H1 (cell line): ENCODE data around the gene LKAAEAR1. TPM values are rescaled to one million over a fixed set of nuclear protein-coding genes. Genes with fewer than 3 reads are reported as not detected.

Experiments used
- CBX8 ChIP-seq: fragments of 300-800, 300-1000 bp; sonication (generic); IDR thresholded peaks from 2 replicates; pipeline ENCODE4 v1.7.1; 2016; ENCODE audit warnings: low read depth, low read length, borderline replicate concordance
- RXRA ChIP-seq: IDR thresholded peaks from 2 replicates; pipeline ENCODE4 v1.6.1; 2011; ENCODE audit warnings: low read depth, mild to moderate bottlenecking, low read length, moderate library complexity; ENCODE audit not compliant: insufficient read depth
- polyA plus RNA-seq, 7 experiments: library from polyadenylated mRNA; depleted of rRNA in 3 of 7; stranded (reverse) in 5 of 7; unstranded in 2 of 7; fragments of >200 nt in 5 of 7; fragments of 200-250 nt in 2 of 7; gene quantifications; 1 replicate in 5 of 7; 2 replicates in 1 of 7; 4 replicates in 1 of 7; pipeline versions ENCODE4 v1.2.1 to v1.2.3, GENCODE V29; 2011 to 2013; ENCODE audit warnings: missing spikeins in 2 of 7, mixed read lengths in 2 of 7
- total RNA-seq: library from RNA; stranded (reverse); fragmentation: NEBNext Ultra II Directional; extraction: Animal tissue kit (Norgen Biotek cat#: 25700); gene quantifications from 2 replicates; pipeline ENCODE4 v1.2.1, GENCODE V29; 2021

LKAAEAR1 gene
- total and polyA plus RNA-seq, 2 of the 8 experiments (the other 6 are each of a cell fraction or from before 2014, with no cell fraction given) = 0.41 to 0.53 TPM

DNA sequence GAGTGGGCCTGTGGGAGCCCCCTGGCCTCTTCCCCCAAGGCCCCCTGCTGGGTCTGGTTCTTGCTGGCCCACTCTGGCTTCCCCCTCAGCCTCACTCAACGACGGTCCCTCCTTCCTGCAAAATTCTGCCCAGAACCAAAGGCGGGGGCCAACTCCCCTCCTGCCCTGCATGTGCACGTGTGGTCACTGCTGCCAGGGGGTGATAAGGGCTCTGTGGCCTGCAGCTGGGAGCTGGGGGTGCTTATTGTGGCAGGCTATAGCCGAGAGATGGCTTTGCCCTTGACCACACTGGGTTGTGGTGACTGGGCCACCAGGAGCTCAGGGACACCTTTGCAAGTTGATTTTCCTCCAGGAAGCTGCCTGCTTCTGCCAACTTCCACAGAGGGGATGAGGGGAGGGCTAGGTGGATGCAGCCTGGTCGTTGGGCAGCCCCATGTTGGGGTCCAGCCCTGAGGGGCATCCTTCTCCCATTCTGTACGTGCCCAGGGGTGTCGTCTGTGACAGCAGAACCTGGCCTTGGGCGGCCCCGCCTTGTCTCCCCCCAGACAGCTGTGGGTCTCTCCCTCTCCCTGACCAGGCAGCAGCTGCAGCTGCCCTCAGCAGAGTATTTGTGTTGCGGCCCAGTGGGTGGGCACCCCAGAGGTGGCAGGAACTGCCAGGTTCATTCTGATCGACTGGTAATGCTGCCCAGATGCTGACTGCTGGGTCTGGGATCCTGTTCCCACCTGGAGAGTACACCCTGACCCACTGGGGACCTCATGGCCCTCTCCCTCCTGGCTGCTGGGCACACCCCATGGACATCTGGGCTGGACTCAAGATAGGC lies 15.6 kb downstream of the LKAAEAR1 start (continued):
- no peak for TF ChIP-seq RXRA
- no peak for TF ChIP-seq CBX8
